Measurements from ENCODE around the gene GCNA.

DNA sequence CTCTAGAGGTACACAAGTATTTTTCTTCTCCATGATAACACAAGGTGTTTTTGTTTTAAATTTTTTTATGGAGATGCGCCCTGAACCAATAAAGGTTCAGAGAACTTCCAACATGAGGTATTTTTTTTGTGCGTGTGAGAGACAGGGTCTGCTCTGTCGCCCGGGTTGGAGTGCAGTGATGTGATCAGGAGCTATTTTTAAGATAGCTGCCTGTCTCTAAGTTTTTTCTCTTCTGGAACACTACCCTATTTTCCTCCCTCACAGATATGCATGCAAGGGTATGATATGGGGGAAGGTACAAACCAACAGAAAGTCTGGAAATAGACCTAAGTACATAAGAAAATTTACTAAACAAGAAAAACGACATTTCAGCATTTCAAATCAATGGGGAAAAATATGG lies 3.0 kb downstream of the GCNA start:
- TF ChIP-seq, protein P1, sequence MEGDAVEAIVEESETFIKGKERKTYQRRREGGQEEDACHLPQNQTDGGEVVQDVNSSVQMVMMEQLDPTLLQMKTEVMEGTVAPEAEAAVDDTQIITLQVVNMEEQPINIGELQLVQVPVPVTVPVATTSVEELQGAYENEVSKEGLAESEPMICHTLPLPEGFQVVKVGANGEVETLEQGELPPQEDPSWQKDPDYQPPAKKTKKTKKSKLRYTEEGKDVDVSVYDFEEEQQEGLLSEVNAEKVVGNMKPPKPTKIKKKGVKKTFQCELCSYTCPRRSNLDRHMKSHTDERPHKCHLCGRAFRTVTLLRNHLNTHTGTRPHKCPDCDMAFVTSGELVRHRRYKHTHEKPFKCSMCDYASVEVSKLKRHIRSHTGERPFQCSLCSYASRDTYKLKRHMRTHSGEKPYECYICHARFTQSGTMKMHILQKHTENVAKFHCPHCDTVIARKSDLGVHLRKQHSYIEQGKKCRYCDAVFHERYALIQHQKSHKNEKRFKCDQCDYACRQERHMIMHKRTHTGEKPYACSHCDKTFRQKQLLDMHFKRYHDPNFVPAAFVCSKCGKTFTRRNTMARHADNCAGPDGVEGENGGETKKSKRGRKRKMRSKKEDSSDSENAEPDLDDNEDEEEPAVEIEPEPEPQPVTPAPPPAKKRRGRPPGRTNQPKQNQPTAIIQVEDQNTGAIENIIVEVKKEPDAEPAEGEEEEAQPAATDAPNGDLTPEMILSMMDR (IDR thresholded peaks at IDR 0.05), result no peak
- no peak for TF ChIP-seq POLR2A (IDR thresholded peaks at IDR 0.05)

Data from heart left ventricle (tissue), 13 donors.